SK-N-SH (cell line): Measurements from ENCODE around the gene CIAO2B. TPM values are rescaled to one million over a fixed set of nuclear protein-coding genes. Genes with fewer than 3 reads are reported as not detected.

Experiments used
- CTCF ChIA-PET: fragments of 300-600, 350-600 bp; formaldehyde crosslinking; extraction: SDS; loops from one replicate; lab custom pipeline; 2021; lab: Yijun Ruan, JAX
- POLR2A ChIA-PET: fragments of 350-600 bp; sonication (Branson Sonifier 250); formaldehyde crosslinking; extraction: SDS; loops from one replicate; lab custom pipeline; 2020; ENCODE audit warnings: antibody characterized with exemption, inconsistent platforms; lab: Yijun Ruan, JAX
- DNase-seq: peaks from one replicate; pipeline ENCODE4 v3.0.0; 2012
- H2AFZ ChIP-seq: fragments of 200-600 bp; sonication (generic); 2 replicates; pipeline ENCODE4 v1.8.1; 2016; ENCODE audit warnings: antibody characterized with exemption, mild to moderate bottlenecking, low read depth
- H3F3A ChIP-seq: fragments of 200-600 bp; sonication (generic); replicated peaks from 2 replicates; pipeline ENCODE3; 2016; ENCODE audit warnings: antibody characterized with exemption, mild to moderate bottlenecking; ENCODE audit not compliant: insufficient read depth
- H3K27ac ChIP-seq, 2 experiments: fragments of 200-500 bp in 1 of 2; fragments of 200-600 bp in 1 of 2; sonication (Bioruptor generic) in 1 of 2; sonication (generic), shearing (Covaris generic) in 1 of 2; 2 replicates each; pipeline versions ENCODE4 v1.5.1 to v1.6.1; 2014 to 2016; ENCODE audit warnings: low read depth in 2 of 2, inconsistent platforms in 1 of 2, low read length in 1 of 2, mild to moderate bottlenecking in 1 of 2, mixed read lengths in 1 of 2
- H3K27me3 ChIP-seq: fragments of 200-600 bp; sonication (generic), shearing (Covaris generic); 2 replicates; pipeline ENCODE4 v1.6.1; 2016; ENCODE audit warnings: mixed run types; ENCODE audit not compliant: insufficient read depth
- H3K36me3 ChIP-seq, 2 experiments: fragments of 200-500 bp in 1 of 2; fragments of 200-600 bp in 1 of 2; sonication (Bioruptor generic) in 1 of 2; sonication (generic) in 1 of 2; replicated peaks in 1 of 2; 2 replicates each; pipeline versions ENCODE3 to v1.5.1; 2014 to 2016; ENCODE audit warnings: low read length in 1 of 2, mild to moderate bottlenecking in 1 of 2; ENCODE audit not compliant: insufficient read depth in 2 of 2, control insufficient read depth in 1 of 2
- H3K4me1 ChIP-seq, 2 experiments: fragments of 200-500 bp in 1 of 2; fragments of 200-600 bp in 1 of 2; sonication (Bioruptor generic) in 1 of 2; sonication (generic), shearing (Covaris generic) in 1 of 2; 2 replicates each; pipeline versions ENCODE4 v1.5.1 to v1.6.1; 2014 to 2016; ENCODE audit warnings: low read depth in 1 of 2, low read length in 1 of 2, mixed run types in 1 of 2; ENCODE audit not compliant: insufficient read depth in 2 of 2, control insufficient read depth in 1 of 2
- H3K4me2 ChIP-seq: fragments of 200-600 bp; sonication (generic), shearing (Covaris generic); 2 replicates; pipeline ENCODE4 v1.6.1; 2017; ENCODE audit warnings: mixed run types
- H3K4me3 ChIP-seq, 2 experiments: fragments of 200-500 bp in 1 of 2; fragments of 200-600 bp in 1 of 2; sonication (Bioruptor generic) in 1 of 2; sonication (generic), shearing (Covaris generic) in 1 of 2; 2 replicates each; pipeline versions ENCODE4 v1.5.1 to v1.8.1; 2014 to 2016; ENCODE audit warnings: low read depth in 2 of 2, inconsistent platforms in 1 of 2, low read length in 1 of 2, mild to moderate bottlenecking in 1 of 2, mixed read lengths in 1 of 2, moderate library complexity in 1 of 2
- H3K79me2 ChIP-seq: fragments of 200-600 bp; sonication (generic); 2 replicates; pipeline ENCODE4 v1.8.1; 2017; ENCODE audit warnings: mild to moderate bottlenecking; ENCODE audit not compliant: insufficient read depth
- H3K9ac ChIP-seq: fragments of 200-600 bp; sonication (generic); 2 replicates; pipeline ENCODE4 v1.6.1; 2017; ENCODE audit warnings: mixed run types
- H3K9me2 ChIP-seq: fragments of 200-600 bp; sonication (generic); 2 replicates; pipeline ENCODE4 v1.6.1; 2017; ENCODE audit warnings: mixed run types
- H3K9me3 ChIP-seq: fragments of 200-600 bp; sonication (generic); 2 replicates; pipeline ENCODE4 v1.6.1; 2017; ENCODE audit warnings: mixed run types, mild to moderate bottlenecking, moderate library complexity
- H4K20me1 ChIP-seq: fragments of 200-600 bp; sonication (generic); 2 replicates; pipeline ENCODE4 v1.6.1; 2017; ENCODE audit warnings: mild to moderate bottlenecking, mixed run types; ENCODE audit not compliant: insufficient read depth
- CHD2 ChIP-seq: fragments of 150-350 bp; IDR thresholded peaks from 2 replicates; pipeline ENCODE4 v1.6.1; 2018; ENCODE audit warnings: low read length; ENCODE audit not compliant: partially characterized antibody
- ELF1 ChIP-seq: IDR thresholded peaks from 2 replicates; pipeline ENCODE4 v1.4.0; 2012
- EP300 ChIP-seq, 2 experiments: IDR thresholded peaks; 2 replicates each; pipeline versions ENCODE4 v1.4.0 to v1.6.1; 2012; ENCODE audit warnings: borderline replicate concordance in 1 of 2, low read depth in 1 of 2, low read length in 1 of 2
- FOSL2 ChIP-seq: IDR thresholded peaks from 2 replicates; pipeline ENCODE4 v1.4.0; 2012; ENCODE audit warnings: low read depth, mild to moderate bottlenecking, moderate library complexity, borderline replicate concordance
- GATA2 ChIP-seq: sonication (generic); formaldehyde crosslinking; IDR thresholded peaks from 2 replicates; pipeline ENCODE4 v1.5.0; 2020; ENCODE audit warnings: mild to moderate bottlenecking, missing genetic modification reagents
- JUND ChIP-seq: IDR thresholded peaks from 2 replicates; pipeline ENCODE4 v1.4.0; 2012
- MEF2A ChIP-seq: IDR thresholded peaks from 2 replicates; pipeline ENCODE4 v1.4.0; 2012; ENCODE audit warnings: low read depth, borderline replicate concordance
- NFIC ChIP-seq: IDR thresholded peaks from 2 replicates; pipeline ENCODE4 v1.4.0; 2012; ENCODE audit warnings: borderline replicate concordance
- POLR2AphosphoS5 ChIP-seq: IDR thresholded peaks from 2 replicates; pipeline ENCODE4 v1.6.1; 2012; ENCODE audit warnings: low read depth, low read length
- RAD21 ChIP-seq: IDR thresholded peaks from 2 replicates; pipeline ENCODE4 v1.6.1; 2012; ENCODE audit warnings: mild to moderate bottlenecking, low read length
- RCOR1 ChIP-seq: fragments of 150-350 bp; IDR thresholded peaks from 2 replicates; pipeline ENCODE4 v1.6.1; 2017; ENCODE audit warnings: antibody characterized with exemption, low read length
- RFX5 ChIP-seq: IDR thresholded peaks from 2 replicates; pipeline ENCODE4 v1.6.1; 2012; ENCODE audit warnings: mild to moderate bottlenecking, improper control_type of control experiment, low read length
- RXRA ChIP-seq: IDR thresholded peaks from 2 replicates; pipeline ENCODE4 v1.4.0; 2012; ENCODE audit warnings: low read depth, mild to moderate bottlenecking, borderline replicate concordance
- SMC3 ChIP-seq: IDR thresholded peaks from 2 replicates; pipeline ENCODE4 v1.6.1; 2012; ENCODE audit warnings: low read depth, low read length, improper control_type of control experiment
- TAF1 ChIP-seq: IDR thresholded peaks from 2 replicates; pipeline ENCODE4 v1.6.1; 2012; ENCODE audit warnings: low read depth, mild to moderate bottlenecking, low read length, moderate library complexity, borderline replicate concordance
- WGBS: methylation state at CpG from one replicate; pipeline ENCODE4 v1.1.6; 2017; ENCODE audit warnings: low lambda C conversion rate; 5-methylcytosine and 5-hydroxymethylcytosine counted together
- polyA plus RNA-seq, 3 experiments: library from polyadenylated mRNA; depleted of rRNA; stranded (reverse); fragments of >200 nt; gene quantifications; 2 replicates each; pipeline ENCODE4 v1.2.3, GENCODE V29; 2012
- TF ChIP-seq, protein P1 (sequence below): fragments of 150-350 bp; IDR thresholded peaks from 2 replicates; pipeline ENCODE4 v1.6.1; 2017; ENCODE audit warnings: antibody characterized with exemption, low read length, low read depth, borderline replicate concordance
- TF ChIP-seq, protein P2 (sequence below): IDR thresholded peaks from 2 replicates; pipeline ENCODE4 v1.4.0; 2012; ENCODE audit warnings: low read depth, borderline replicate concordance
- TF ChIP-seq, protein P3 (sequence below): fragments of 200-600 bp; sonication (generic); IDR thresholded peaks from 2 replicates; pipeline ENCODE4 v1.6.1; 2017; ENCODE audit warnings: antibody characterized with exemption, mild to moderate bottlenecking, moderate library complexity
- TF ChIP-seq, protein P4 (sequence below): IDR thresholded peaks from 2 replicates; pipeline ENCODE4 v1.4.0; 2012; ENCODE audit warnings: low read depth, borderline replicate concordance
- TF ChIP-seq, protein P5 (sequence below): IDR thresholded peaks from 2 replicates; pipeline ENCODE4 v1.4.0; 2012; ENCODE audit warnings: low read depth
- TF ChIP-seq, protein P6 (sequence below): IDR thresholded peaks from 2 replicates; pipeline ENCODE4; 2012

The CIAO2B gene
- polyA plus RNA-seq, 1 of the 3 experiments (the other 2 are of a cell fraction) = 665 TPM

DNA sequence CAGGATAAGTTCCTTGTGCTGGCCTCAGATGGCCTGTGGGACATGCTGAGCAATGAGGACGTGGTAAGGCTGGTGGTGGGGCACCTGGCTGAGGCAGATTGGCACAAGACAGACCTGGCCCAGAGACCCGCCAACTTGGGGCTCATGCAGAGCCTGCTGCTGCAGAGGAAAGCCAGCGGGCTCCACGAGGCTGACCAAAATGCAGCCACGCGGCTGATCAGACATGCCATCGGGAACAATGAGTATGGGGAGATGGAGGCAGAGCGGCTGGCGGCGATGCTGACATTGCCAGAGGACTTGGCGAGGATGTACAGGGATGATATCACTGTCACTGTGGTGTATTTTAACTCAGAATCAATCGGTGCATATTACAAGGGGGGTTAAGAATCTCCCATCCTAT is 48.7 kb downstream of the CIAO2B start (continued):
- TF ChIP-seq, protein P1, sequence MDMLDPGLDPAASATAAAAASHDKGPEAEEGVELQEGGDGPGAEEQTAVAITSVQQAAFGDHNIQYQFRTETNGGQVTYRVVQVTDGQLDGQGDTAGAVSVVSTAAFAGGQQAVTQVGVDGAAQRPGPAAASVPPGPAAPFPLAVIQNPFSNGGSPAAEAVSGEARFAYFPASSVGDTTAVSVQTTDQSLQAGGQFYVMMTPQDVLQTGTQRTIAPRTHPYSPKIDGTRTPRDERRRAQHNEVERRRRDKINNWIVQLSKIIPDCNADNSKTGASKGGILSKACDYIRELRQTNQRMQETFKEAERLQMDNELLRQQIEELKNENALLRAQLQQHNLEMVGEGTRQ = no peak
- TF ChIP-seq, protein P2, sequence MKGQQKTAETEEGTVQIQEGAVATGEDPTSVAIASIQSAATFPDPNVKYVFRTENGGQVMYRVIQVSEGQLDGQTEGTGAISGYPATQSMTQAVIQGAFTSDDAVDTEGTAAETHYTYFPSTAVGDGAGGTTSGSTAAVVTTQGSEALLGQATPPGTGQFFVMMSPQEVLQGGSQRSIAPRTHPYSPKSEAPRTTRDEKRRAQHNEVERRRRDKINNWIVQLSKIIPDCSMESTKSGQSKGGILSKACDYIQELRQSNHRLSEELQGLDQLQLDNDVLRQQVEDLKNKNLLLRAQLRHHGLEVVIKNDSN = no peak
- TF ChIP-seq EP300 (IDR thresholded peaks at IDR 0.05; ENCODE audit: borderline replicate concordance in 1 of 2, low read depth in 1 of 2, low read length in 1 of 2) (no peak), SMC3 (no peak), CHD2 (no peak)

DNA sequence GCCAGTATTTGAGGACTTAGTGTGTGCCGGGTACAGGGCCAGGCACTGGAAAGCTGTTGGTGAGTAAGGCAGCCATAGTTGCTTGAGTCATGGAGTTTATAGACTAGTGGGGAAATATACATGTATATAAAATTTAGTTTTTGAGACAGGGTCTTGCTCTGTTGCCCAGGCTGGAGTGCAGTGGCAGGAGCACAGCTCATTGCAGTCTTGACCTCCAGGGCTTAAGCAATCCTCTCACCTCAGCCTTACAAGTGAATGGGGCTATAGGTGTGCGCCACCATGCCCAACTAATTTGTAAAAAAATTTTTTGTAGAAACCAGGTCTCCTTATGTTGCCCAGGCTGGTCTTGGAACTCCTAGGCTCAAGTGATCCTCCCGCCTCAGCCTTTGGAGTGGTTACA is 51.5 kb downstream of the CIAO2B start:
- 96% methylated on average over 2 of the region's 3 CpGs for WGBS
- H3K4me3 ChIP-seq = no peak overlapping the region
- POLR2A ChIA-PET = interaction anchor here (0.6 kb wide), 1 partner anchor 122 kb away, joined by 3 read pairs; no protein-coding TSS in a partner anchor
- no peaks in the 10 kb centered on the region for H3K9me2 ChIP-seq
- no peak overlapping the region for H3K9ac ChIP-seq
- peaks cover 3% of the 10 kb centered on the region for H3F3A ChIP-seq
- no peaks in the 10 kb centered on the region for H4K20me1 ChIP-seq
- TF ChIP-seq, protein P3, sequence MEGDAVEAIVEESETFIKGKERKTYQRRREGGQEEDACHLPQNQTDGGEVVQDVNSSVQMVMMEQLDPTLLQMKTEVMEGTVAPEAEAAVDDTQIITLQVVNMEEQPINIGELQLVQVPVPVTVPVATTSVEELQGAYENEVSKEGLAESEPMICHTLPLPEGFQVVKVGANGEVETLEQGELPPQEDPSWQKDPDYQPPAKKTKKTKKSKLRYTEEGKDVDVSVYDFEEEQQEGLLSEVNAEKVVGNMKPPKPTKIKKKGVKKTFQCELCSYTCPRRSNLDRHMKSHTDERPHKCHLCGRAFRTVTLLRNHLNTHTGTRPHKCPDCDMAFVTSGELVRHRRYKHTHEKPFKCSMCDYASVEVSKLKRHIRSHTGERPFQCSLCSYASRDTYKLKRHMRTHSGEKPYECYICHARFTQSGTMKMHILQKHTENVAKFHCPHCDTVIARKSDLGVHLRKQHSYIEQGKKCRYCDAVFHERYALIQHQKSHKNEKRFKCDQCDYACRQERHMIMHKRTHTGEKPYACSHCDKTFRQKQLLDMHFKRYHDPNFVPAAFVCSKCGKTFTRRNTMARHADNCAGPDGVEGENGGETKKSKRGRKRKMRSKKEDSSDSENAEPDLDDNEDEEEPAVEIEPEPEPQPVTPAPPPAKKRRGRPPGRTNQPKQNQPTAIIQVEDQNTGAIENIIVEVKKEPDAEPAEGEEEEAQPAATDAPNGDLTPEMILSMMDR = no peak
- TF ChIP-seq, protein P2 = no peak
- TF ChIP-seq FOSL2 (no peak), CHD2 (no peak), EP300 (IDR thresholded peaks at IDR 0.05; ENCODE audit: borderline replicate concordance in 1 of 2, low read depth in 1 of 2, low read length in 1 of 2) (no peak), MEF2A (no peak), RXRA (no peak), RCOR1 (no peak), NFIC (no peak), RFX5 (no peak), RAD21 (no peak), POLR2AphosphoS5 (no peak), GATA2 (CRISPR knock-in tag) (no peak), TAF1 (no peak), ELF1 (no peak), JUND (no peak)
- TF ChIP-seq, protein P4, sequence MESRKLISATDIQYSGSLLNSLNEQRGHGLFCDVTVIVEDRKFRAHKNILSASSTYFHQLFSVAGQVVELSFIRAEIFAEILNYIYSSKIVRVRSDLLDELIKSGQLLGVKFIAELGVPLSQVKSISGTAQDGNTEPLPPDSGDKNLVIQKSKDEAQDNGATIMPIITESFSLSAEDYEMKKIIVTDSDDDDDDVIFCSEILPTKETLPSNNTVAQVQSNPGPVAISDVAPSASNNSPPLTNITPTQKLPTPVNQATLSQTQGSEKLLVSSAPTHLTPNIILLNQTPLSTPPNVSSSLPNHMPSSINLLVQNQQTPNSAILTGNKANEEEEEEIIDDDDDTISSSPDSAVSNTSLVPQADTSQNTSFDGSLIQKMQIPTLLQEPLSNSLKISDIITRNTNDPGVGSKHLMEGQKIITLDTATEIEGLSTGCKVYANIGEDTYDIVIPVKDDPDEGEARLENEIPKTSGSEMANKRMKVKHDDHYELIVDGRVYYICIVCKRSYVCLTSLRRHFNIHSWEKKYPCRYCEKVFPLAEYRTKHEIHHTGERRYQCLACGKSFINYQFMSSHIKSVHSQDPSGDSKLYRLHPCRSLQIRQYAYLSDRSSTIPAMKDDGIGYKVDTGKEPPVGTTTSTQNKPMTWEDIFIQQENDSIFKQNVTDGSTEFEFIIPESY = no peak
- TF ChIP-seq, protein P5, sequence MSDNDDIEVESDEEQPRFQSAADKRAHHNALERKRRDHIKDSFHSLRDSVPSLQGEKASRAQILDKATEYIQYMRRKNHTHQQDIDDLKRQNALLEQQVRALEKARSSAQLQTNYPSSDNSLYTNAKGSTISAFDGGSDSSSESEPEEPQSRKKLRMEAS = no peak
- TF ChIP-seq, protein P6, sequence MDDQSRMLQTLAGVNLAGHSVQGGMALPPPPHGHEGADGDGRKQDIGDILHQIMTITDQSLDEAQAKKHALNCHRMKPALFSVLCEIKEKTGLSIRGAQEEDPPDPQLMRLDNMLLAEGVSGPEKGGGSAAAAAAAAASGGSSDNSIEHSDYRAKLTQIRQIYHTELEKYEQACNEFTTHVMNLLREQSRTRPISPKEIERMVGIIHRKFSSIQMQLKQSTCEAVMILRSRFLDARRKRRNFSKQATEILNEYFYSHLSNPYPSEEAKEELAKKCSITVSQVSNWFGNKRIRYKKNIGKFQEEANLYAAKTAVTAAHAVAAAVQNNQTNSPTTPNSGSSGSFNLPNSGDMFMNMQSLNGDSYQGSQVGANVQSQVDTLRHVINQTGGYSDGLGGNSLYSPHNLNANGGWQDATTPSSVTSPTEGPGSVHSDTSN = no peak
- H3K4me2 ChIP-seq = no peak overlapping the region
- CTCF ChIA-PET = interaction anchor here (0.9 to 4.0 kb wide), 9 partner anchors 9 to 71 kb away, joined by 3 to 26 read pairs (median 10); partner anchors contain the start of gene NAE1
- H3K27ac ChIP-seq = no peak overlapping the region
- no peak for DNase-seq
- no peaks in the 10 kb centered on the region for H3K27me3 ChIP-seq
- H3K79me2 ChIP-seq = peaks cover 20% of the 10 kb centered on the region
- no peak overlapping the region for H2AFZ ChIP-seq
- peaks cover 0 to 7% of the 10 kb centered on the region in 2 experiments; a peak in 1 of 4 replicates for H3K4me1 ChIP-seq
- no peaks in the 10 kb centered on the region for H3K9me3 ChIP-seq
- H3K36me3 ChIP-seq = peaks cover 14 to 19% of the 10 kb centered on the region in 2 experiments
